Stimulated activated CD4-positive, alpha-beta T cell treated with anti-CD3 and anti-CD28 coated beads, Interleukin-2, amount 100 ng/mL, for 4 hours (primary cell): ENCODE data around the gene HOXB8.

Source experiments
- DNase-seq: peaks from one replicate; pipeline ENCODE4 v3.0.0-alpha.2; 2020; ENCODE audit warnings: low read depth

Gene HOXB8

DNA sequence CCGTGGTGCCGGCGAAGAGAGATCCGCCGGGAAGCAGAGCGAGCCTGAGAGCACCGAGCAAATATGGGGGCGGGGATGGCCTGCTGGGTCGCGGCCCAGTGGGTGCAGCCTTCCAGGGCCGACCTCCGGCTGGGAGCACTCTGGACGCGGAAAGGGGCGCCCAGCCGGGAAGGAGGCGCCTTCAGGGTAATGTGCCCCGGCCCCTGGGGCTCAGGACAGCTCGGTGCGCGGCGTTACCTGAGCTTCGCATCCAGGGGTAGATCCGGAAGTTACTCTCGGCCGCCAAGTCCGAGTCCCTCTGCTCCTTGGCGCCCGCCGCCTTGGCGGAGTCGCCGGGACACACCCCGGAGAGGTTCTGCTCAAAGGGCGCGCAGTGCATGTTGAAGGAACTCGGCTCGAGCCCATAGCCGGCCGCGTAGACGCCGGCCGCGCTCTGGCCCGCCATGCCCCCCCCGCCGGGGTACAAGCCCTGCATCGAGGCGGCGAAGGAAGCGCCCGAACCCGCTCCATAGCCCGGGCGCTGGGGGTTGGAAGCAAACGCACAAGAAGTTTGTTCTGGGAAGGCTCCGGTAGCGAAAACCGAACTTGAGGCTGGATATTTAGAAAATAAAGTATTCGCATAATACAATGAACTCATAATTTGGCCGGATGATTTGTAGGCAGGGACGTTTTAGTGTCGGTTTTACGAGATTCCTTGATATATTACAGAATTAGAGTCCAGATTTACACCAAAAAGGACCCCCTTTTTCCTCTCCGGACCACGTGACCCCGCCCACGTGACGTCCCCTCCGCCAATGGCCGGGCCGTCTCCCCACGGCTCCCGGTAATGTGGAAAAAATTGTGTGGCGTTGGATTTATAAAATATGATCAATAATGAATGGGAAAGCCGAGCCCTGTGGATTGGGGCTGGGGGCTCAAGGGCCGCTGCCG, 4.5 kb downstream of the HOXB8 start, which contains the start of gene HOXB7:
HOXB7 (minus strand) TSS at position 736 of the 930 bp plus-strand sequence; CDS start at position 637, 99 bp downstream.
- no peak for DNase-seq

DNA sequence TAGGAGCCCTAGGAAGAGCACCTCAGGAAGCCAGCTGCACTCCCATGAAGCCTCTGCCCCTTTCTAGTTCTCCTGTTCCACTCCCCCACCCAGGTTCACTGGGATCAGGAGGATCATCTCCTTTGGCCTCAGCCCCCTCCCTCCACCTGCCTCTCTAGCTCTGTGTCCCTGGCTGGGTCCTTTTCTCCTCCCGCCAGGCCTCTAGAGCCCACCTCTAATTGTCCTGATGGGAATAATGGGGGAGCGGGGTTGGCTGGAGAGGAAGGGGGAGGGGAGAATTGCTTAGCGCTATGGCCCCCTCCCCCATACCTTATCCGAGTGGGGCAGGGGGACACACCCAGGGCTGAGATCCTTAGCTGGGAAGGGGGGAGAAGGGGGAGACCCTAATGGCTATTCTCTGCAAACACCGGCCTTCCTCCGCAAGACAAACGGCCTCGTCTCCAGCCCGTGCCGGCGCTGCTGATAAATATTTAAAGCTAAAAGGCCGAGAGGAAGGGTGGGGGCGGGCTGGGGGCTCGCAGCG, 5.3 kb downstream of the HOXB8 start:
- no peak for DNase-seq

GRCh38 chr17:48609033-48609432, 6.1 kb downstream of the HOXB8 start:
- no peak for DNase-seq

- no peak for DNase-seq
Measured at GRCh38 chr17:48608494-48608834, 6.6 kb downstream of the HOXB8 start.

DNA sequence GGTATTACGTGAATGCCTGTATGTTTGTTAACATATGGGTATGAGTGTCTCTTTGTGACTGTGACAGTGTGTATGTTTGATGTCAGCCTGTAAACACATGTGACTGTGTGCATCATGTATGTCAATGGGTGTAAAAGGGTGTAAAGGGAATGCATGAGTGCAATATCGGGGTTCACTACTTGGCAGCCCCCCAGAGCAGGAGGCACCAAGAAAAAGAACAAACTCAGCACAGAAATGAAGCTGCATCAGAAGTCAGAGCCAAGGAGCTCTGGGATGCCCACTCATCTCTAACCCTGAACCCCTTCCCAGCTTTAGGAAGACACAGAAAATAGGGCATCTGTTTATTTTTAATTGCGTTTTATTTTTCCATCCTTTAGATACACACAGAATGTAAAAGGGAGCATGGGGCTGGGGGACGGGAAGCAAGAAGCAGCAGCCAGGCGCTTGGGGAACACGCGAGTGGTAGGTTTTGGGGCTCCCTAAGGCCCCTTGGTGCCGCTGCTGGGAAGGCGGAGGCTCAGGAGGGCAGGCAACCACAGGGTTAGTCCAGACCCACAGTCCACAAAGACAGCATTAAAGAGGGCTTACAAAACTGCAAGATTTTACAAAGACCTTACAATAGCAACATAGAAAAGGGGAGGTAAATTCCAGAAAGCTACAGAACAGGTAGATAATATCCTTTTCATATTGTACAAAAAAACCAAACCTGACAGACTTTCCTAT, 8.0 kb downstream of the HOXB8 start:
- DNase-seq: no peak

GRCh38 chr17:48605991-48606891, 8.9 kb downstream of the HOXB8 start:
- no peak for DNase-seq

DNA sequence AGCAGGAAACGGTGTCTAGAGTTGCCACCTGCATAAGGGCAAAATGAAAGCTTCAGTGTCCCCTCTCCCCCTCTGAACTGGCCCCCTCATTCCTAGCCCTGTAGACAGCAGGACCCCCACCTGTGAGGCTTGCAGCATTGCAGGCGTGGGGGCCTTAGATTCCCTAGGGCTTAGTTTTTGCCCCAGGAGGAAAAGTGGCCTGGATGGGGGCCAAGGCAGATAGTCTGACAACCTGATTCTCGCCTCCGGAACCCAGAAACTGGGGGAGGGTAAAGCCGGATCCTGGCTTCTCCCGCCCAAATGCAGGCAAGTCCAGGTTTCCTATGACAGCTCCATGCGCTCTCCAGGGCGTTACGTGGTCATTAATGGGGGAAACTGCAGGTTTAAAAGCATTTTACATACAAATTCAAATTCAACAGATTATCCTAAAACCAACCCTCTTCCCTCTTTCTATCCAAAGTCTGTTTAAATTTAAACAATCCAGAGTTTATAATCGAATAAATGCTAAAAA, 9.6 kb downstream of the HOXB8 start:
- no peak for DNase-seq

DNA sequence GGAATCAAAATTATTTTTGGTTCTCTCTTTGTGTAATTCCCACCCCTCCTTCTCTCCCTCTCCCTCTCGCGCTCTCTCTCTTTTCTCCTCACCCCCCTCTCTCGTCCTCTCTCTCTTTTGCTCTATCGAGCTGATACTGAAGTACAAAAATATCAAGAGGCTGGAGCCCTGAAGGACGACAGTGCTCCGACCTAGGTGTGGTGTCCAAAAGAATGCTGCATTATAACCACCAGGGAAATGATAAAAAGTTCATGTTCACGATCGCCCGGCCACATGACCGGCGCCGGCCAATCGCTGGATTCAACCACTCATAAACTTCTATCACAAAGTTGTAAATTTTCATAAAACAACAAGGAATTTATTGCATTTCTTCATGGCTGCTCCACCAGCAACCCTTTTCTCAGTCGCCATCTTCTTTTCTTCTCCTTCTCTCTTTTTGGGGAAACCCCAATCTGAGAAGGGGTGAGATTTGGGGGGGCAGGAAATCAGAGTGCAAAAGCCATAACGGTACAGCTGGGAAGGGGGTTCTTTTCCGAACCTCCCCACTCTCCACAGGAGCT, 10.2 kb downstream of the HOXB8 start, which contains the start of gene HOXB6:
HOXB6 (minus strand) TSS at position 217 of the 560 bp plus-strand sequence. CDS start 6,836 bp downstream, outside the sequence.
- DNase-seq: no peak

GRCh38 chr17:48603959-48604769, 10.9 kb downstream of the HOXB8 start:
- DNase-seq: no peak

DNA sequence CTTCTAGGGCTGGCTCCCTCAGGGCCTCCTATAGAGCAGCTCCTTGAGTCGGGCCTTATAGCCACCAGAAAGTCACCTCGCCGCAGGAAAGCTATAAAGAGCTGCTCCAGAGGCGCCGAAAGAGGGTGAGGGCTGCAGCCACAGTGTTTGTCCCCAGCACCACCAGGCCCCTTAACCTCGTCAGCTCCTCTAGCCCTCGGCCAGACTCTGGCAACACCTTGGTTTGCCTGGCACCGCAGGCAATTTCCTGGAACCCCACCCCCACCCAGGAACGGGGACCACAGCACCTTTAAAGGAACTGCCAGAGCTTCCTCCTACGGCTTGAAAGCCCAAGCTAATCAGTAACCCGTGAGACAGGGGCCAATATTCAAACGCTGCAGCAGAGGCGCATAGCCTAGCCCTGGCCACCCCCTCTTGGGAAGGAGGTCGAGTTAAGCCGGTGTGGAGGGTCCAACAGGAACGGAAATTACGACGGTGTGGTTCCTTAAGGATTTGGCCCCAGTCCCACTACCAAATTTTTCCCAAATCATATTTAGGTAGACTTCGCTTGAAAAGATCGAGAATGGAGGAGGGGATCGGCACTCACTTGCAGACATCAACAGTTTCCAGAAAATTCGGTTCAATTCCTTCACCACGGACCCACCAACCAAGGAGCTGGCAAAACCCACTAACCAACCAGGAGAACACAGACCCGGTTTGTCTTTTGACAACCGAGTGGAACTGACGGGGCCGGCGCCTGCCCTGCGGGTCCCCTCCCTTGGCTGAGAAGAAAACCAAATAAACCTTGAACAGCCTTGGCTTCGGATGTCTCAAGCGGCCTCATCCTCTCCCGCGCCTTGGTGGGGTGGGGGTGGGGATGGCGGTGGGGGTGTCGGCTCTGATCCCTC, 13.3 kb downstream of the HOXB8 start:
- DNase-seq: no peak

DNA sequence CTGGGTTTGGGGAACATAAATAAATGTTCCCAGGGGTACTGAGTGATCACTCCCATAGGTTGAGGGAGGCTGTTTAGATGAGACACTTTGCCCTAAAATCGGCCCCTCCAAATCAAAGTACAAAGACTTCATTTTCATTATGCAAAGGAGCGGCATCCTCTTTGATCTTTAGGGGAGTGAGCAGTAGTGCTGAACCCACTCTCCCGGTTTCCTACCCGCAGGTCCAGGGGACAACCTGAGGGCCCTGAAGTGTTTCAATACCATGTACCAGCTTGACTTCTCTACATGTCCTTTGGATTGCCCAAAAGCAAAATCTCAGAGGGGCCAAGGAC, 13.9 kb downstream of the HOXB8 start:
- no peak for DNase-seq

GRCh38 chr17:48600244-48601098, 14.6 kb downstream of the HOXB8 start:
- no peak for DNase-seq

DNA sequence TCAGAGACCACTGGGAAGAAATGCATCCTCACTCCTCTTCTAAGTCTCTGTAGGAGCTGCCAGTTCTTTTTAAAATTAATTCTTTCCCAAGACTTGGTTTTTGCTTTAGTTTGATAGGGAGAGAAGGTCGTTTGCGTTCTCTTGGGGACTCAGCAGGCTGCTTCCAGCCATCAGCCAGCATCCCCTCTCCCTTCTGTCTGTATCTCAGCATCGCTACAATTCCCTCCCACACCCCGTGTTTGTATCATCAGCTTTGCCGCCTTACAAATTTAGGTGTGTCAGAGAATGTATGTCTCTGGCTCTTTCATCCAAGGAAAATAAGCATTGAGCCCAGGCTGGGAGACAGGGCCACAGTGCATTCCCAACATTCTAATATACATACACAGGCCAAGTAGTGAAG, 15.7 kb downstream of the HOXB8 start:
- no peak for DNase-seq

DNA sequence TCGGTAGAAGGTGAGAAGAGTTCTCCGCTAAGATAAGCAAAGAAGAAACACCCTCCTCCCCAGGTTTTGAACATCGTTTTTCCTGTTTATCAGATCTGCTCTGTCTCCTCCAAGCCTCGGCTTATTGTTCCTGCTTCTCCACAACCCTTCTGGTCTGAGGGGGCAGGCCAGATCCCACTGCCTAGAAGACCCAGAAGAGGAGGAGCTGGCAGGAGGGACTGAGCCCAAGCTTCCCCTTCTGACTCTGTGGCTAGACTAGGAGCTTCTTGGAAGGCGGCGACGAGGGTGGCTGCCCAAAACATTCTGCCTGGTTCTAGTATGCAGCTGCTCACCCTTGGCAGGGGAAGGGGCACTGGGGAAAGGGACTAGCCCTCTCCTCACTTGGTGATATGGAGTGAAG, 16.4 kb downstream of the HOXB8 start:
- no peak for DNase-seq

DNA sequence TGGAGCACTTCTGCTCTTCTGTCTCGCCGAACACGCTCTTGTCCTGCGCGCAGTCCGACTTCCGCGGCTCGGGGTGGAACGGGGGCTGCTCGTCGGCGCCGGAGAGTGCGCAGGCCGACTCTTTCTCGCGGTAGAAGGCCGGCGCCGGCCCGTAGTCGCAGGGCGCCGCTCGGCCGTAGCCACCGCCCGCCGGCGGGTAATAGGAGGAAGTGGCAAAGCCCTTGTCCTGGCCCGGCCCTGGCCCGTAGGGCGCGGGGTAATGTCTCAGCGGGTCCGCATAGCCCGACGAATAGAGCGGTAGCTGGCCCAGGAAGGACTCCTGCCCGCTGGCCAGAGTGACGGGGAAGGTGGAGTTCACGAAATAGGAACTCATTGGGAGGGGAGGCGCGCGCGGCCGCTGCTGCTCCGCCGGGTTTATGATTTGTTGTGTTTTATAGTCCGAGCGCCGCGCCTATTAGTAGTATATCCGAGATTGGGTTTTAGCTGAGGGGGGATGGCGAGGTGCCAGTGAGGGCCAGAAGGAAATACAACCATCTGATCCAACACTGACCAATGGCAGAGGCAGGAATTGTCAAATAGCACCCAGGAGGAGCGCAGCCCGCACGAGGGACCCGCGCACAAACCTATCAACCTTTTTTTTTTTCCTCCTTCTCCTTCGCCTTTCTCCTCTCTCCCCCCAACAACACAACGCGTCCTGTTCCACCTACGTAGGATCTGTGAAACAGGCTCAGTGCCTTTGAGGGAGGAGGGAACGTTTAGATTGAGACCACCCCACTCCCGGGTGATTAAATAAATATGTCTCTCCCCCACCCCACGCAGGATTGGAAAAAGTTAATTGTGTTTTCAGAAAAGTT, 17.1 kb downstream of the HOXB8 start:
- no peak for DNase-seq

DNA sequence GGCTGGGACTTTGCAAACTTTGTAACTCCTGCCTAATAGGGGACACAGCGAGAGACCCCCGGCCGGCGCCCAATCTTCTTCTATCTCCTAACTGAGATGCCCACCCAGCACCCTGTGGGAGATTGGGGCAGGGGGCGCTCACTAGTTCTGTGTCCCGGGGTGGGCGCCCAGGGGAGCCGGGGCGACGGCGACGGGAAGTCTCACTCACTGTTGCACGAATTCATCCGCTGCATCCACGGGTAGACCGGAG, 17.6 kb downstream of the HOXB8 start:
- no peak for DNase-seq

GRCh38 chr17:48596735-48597527, 18.2 kb downstream of the HOXB8 start:
- no peak for DNase-seq
